Superior temporal gyrus (tissue), 1 donor: ENCODE data around the gene TUFM.
"Not testable (repeated sequence)": the region's sequence is repeated elsewhere in the genome, so short reads cannot be mapped to it uniquely, and the experiment has no call there.

Experiments
- DNase-seq: peaks from one replicate; pipeline ENCODE4 v3.0.0-alpha.2; 2016; ENCODE audit errors: extremely low spot score

TUFM gene

DNA sequence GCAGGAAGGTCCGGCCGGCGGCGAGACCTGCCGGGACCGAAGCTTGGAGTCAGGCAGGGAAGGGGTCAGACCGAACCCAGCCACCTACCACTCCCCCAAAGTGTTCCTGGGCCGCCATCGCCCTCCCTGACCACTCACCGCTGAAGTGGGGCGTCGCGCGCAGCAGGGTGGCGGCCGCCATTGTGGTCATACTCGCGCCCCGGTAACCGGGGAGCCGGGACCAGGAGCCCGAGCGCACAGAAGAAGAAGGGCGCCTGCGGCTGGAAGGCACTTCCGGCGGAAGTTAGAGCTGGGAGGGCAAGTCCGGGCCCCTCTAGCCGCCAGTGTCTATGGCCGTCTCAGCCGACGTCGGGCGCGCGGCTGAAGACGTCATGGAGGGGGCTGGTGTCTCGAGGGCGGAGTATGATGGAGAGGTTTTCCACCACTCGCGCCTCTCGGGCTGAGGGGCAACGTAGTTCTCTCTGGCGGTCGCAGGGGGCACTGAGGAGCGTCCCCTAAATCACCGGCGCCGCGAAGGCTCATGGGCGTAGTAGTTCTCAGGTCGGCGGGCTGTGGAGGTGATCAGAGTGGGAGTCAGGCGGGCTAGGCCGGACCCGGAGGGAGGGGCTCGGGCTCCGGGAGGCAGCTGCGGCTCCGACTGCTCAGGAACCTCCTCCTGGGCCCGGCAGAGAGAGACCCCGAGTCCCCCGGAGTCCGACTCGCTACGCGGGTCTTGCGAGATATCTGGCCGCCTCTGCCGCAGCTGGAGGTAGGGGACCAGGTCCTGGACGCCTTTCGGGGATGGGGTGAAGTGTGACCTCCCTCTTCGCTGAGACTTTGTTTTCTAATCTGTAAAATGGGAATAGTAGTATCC, at the start of gene TUFM:
Gene TUFM, minus strand, starts transcription at position 269 of the 853 bp plus-strand sequence. Its CDS starts 79 bp downstream, at position 190.
- peak; percentile 99 for DNase-seq

DNA sequence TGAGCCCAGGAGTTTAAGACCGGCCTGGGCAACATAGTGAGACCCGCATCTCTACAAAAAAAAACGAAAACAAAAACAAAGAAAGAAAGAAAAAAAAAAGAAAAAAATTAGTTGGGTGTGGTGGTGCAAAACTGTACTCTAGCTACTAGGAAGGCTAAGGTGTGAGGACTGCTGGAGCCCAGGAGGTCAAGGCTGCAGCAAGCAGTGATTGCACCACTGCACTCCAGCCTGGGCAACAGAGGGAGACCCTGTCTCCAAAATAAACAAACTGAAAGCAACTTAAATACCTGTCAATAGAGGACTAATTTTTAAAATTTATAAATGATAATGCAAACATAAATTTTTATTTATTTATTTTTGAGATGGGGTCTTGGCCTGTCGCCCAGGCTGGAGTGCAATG, 49.5 kb upstream of the TUFM start:
- no peak for DNase-seq

DNA sequence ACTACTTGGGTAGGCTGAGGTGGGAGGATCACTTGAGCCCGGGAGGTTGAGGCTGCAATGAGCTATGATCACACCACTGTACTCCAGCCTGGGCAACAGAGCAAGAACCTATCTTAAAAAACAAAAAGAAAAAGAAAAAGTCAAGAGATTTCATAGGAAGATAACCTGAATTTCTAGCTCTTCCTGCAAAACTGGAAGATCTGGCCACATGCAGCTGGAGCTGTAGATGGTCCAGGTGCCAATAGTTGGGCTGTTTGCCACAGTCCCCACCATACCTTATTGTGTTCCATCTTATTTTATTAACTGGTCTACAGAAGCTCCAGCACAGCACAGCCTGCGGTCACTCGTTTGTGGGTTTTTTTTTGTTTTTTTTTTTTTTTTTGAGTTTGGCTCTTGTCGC, 47.1 kb upstream of the TUFM start:
- DNase-seq: no peak

DNA sequence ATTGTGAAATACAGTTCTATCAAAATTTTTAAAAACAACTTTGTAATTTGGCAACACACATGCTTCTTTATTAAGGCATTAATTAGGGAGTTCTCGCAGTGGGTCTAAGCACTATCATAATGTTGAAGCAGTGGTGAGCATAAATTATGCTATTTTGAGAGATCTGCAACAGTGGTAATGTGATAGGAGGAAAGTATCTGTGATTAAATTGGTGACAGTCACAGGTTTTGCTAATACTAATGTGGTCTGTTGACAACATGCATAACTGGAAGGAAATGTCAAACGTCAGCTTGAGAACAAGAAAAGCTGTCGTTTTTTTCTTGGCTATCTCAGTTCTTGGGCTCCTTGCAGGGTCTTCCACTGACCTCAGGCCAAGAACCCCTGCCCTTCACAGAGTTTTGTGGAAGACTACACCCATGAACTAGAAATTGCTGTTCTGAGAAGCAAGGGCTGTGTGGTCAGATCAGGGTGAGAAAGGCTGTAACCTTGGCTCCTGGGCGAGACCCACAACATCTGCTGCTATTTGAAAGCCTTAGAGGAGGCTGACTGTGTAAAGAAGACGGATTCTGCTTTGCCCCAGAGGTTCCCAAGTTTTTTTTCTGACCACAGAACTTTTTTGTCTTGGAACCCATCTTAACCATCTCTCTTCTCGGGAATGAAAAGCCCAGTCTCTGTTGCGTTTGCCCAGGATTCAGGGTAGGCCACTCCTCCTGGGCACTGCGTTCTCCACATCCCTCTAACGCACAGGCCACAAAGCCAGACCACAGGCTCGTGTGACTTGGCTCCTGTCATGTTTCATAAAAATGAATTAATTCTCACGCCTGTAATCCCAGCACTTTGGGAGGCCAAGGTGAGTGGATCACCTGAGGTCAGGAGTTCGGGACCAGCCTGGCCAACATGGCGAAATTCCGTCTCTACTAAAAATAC, 46.1 kb upstream of the TUFM start:
- no peak for DNase-seq

DNA sequence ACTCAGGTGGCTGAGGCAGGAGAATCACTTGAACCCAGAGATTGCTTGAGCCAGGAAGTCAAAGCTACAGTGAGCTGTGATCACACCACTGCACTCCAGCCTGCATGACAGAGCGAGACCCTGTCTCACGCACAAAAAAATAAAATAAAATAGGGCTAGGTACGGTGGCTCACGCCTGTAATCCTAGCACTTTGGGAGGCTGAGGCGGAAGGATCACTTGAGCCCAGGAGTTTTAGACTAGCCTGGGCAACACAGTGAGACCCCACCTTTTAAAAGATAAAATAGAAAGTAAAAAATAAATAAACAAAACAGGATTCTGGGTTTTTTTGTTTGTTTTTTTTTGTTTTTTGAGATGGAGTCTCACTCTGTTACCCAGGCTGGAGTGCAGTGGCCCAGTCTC, 44.2 kb upstream of the TUFM start:
- DNase-seq: not testable (repeated sequence)

DNA sequence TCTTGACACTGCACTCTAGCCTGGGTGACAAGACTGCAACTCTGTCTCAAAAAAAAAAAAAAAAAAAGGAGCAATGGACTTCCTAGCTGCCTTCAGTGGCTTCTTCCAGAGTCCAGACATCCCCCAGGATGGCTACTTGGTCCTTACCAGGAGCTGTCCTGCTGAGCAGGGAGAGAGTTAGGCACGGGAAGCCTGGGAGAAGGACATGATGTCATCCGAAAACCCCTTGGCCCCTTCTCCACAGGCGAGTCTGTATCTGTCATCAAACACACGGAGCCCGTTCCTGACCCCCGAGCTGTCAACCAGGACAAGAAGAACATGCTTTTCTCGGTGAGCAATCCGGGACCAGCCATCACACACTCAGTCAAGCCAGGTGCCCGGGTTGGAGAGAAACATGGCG, 40.8 kb upstream of the TUFM start:
- no peak for DNase-seq

DNA sequence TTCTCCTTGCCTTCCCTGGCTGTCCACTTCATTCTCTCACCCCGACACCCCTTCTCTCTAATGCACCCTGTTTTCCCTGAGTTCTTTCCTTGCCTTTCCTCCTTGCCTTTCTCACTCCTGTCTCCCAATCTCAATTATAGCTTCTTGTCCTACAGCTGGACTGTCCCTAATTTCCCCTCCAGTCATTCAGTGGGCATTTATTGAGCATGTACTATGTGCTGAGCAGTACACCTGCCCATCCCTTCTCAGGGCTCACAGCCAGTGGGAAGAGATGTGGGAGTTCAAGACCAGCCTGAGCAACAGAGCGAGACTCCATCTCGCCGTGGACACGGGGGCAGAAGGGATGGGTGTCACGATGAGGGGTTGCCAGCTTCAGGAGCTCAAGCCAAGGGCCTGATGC, 37.9 kb upstream of the TUFM start:
- DNase-seq: no peak

DNA sequence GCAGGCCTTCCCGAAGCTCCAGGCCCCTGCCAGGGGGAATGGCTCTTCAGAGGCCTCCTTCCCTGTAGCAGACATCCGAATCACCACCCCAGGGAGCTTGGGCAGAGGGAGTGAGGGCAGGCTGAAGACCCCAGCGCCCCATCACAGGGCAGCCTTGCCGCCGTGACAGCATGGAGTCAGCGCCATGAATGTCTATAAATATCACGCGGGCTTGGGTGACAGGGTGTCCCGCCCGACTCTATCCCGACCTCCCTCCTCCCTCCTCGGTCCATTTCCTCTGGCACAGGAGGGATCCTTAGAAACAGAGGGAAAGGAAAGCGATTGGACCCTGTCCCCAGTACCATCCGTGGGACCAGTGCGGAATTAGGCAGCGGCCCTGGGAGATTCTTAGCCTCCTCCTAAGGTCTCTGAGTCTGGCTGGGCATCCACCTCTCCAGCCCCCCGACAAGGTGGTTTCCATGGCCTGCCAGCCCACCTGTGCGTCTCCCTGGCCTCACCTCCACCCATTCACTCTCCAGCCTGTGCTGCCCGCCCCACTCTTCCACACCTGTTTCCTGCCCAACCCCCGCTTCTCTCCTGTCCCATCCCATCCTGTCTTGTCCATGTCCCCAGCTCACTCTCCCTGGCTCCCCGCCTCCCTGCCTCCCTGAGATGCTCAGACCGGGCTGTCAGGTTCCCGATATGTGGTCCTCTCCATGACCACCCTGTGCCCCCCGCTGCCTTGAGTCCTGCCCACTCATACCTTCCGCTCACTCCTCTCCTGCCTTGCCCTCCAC, 37.3 kb upstream of the TUFM start:
- no peak for DNase-seq

DNA sequence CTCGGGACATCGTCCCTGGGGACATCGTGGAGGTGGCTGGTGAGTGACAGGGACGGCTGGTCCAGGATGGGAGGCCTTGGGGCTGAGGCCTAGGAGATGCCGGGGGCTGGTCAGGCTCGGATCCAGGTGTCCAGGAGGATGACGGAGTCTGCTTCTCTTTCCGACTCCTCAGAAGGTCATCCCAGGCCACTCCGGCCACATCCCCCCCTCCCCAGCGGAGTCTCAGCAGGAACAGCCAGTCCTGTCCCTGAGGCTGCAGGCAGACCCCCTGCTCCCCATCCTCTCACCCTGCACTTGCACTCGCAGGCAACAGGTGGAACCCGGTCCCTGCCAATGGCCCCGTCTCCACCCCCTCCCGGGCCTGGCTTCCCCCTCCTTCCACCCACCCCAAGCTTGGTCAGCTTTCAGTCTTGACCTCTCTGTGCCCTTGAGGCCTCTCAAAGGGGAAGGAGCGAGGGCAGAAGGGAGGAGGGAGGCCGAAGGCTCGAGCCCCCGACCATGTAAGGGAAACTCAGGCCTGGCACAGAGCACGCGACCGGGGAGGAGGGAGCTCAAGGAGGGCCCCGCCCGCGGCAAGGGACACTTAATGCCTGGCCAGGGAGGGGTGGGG, 36.5 kb upstream of the TUFM start:
- DNase-seq: no peak

DNA sequence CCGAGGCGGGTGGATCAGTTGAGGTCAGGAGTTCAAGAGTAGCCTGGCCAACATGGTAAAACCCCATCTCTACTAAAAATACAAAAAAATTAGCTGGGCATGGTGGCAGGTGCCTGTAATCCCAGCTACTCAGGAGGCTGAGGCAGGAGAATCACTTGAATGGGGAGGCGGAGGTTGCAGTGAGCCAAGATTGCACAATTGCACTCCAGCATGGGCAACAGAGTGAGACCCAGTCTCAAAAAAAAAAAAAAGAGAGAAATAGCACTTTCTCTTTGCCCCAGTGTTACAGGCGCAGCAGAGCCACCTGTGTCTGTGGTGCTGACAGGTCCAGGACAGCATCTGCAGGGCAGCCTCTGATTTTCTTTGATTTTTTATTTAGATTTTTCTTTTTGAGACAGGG, 35.4 kb upstream of the TUFM start:
- DNase-seq: not testable (repeated sequence)

DNA sequence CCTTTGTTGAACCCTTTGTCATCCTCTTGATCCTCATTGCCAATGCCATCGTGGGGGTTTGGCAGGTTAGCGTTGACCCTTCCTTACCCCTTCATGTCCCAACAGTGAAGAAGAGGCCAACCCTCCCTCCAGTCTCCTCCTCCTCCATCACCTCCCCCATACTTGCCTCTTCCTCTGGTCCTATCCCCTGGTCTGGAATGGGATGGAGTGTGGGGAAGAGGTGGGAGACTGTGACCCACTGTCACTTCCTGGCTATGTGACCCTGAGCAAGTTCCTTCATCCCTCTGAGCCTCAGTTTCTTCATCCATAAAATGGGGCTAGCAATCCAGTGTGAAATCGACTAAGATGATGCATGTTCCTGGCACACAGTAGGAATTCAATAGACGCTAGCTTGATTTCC, 34.8 kb upstream of the TUFM start:
- no peak for DNase-seq

DNA sequence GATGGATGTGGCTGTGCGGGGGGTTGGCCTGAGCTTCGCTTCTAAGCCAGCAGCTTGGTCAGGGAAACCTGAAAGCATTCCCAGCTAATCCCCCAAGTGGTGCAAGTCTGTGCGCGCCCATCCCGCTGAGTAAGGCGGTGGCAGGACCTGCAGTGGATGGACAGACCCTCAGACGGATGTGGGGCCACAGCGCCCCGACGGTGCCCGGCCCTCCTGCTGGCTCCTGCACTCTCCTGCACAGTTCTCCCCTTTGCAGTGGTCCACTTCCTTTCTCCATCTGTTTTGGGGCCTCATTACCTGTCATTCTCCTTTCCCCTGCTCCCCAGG, 34.4 kb upstream of the TUFM start:
- DNase-seq: no peak

DNA sequence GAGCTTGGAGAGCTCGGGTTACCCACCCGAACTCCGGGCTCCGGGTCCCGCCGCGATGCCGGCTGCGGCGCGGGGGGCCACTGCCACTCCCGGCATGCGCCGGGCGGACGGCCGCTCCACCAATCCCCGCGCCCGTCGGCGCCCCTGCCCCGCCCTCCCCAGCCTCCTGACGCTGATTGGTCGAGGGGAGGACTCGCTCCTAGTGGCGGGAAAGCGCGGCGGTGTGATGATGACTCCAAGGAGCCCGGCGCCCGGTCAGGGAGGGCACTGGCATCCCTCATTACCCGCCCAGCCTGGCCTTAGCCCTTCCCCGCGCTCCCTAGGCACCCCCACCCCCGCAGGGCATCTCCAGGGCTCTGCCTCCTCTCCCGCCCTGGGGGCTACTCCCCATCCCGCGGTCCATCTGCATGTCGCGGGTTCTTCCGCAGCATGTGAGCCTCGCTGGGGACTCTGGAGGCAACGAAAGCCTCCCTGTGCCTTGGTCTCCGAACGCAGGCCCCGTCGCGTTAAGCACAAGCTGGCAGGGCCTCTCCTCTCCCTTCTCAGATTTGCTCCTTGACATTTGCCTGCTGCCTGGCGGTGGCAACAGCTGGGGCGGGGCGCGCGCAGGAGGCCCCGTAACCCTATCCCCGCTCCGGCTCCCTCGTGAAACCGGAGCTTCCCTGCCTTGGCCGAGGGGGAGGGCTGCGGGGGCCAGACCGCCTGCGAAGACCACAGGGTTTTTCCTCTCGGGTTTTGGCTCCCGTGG, 33.9 kb upstream of the TUFM start:
- peak; percentile 83 for DNase-seq

DNA sequence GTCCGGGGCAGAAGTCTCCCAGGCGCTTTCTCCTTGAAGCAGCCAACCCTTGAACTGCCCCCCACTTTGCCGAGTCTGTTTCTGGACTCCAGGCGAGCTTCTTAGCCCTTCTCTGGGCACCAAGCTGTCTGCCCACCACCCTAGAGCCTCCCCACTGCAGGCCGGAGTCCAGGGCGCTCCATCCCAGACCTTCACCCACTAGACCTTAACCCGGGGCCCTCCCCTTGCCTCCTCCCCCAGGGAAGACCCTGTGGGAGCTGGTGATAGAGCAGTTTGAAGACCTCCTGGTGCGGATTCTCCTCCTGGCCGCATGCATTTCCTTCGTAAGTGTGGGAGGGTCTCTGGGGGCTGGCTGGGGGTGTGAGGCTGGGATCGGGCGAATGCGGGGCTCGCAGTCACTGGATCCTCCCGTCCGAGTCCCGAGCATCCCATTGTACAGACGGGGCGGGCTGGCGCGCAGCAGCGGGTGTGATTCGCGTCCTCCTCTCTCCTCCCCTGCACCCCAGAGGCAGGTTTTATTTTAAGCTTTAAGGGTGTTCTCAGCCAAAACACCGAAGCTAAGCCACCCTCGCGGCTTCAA, 33.2 kb upstream of the TUFM start:
- no peak for DNase-seq

DNA sequence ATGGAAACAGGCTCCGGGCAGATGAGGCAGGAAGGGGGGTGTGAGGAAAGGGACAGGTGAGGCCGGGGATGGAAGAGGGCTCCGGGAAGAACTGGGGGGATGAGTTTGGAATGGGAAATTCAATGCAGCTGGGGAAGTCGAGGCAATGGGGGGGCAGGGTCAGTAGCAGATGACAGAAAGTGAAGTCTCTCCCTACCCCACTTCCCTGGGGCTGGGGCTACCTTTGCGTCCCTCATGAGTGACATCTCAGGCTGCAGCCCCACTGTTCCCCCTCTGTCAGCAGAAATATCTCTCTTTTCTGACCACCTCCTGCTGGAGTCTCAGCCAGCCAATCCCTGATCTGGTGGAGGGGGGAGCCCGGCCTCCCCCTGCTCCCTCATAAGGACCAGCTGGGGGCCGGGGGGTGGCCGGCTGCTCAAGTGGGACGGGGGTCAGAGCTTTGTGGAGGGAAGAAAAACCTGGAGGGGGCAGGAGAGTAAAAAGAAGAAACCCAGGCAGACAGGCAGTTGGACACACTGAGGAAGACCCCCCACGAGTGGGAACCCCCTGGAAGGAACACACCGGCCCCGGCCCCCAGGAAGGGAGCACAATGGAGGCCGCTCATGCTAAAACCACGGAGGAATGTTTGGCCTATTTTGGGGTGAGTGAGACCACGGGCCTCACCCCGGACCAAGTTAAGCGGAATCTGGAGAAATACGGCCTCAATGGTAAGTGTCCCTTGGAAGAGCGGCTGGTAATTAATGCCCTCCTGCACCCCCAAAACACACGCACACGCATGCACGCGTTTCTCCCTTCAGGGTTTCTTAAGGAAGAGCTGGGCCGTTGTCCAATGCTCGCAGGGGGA, 32.2 kb upstream of the TUFM start, which contains the start of gene ATP2A1:
Gene ATP2A1, plus strand, starts transcription at position 406 of the 844 bp plus-strand sequence. Its CDS starts 184 bp downstream, at position 590.
- DNase-seq: no peak

DNA sequence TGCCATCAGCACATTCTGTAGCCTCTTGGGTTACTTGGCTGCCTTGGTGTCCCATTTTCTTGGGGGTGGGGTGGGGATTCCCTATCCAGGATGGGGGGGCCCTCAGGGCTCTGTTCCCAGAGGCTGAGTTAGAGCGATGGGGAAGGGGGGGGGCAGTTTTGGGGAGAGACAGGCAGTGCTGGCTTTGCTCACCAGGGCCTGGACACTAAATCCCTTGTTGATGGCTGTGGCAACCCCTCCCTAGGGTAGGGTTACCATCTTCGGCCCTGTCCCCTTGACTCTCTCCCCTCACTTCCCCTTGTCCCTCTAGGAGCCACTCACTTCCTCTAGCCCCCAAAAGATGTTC, 31.5 kb upstream of the TUFM start:
- no peak for DNase-seq

DNA sequence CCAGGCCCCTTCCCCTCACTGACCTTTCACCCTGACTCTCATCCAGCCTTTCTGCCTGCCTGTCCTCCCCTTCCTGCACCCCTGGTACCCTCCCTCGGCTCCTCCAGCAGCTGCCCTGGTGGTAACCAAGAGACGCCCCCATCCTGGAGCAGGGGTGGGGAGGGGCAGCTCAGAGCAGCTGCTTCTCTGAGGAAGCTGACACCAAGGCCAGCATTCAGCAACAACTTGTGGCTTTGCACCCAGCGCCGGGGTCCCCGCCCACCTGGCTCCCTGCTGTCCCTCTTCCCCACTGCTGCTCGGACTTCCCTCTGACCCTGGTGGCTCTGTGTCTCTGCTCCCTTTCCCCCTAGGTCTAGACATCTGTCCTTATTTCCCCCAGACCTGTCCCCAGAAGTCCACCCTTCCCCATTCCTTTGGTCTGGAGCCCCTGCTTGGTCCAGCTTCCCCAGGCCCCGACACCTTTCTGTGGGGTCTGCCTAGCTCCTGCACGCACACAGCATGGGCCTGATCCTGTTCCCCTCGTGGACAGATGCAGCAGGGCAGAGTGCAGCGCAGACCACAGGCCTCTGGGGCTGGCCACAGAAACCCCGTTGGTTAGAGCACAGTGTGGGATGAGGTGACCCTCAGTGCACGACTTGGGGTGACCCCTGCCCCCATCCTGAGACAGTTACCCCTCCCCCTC, 31.0 kb upstream of the TUFM start:
- DNase-seq: no peak

DNA sequence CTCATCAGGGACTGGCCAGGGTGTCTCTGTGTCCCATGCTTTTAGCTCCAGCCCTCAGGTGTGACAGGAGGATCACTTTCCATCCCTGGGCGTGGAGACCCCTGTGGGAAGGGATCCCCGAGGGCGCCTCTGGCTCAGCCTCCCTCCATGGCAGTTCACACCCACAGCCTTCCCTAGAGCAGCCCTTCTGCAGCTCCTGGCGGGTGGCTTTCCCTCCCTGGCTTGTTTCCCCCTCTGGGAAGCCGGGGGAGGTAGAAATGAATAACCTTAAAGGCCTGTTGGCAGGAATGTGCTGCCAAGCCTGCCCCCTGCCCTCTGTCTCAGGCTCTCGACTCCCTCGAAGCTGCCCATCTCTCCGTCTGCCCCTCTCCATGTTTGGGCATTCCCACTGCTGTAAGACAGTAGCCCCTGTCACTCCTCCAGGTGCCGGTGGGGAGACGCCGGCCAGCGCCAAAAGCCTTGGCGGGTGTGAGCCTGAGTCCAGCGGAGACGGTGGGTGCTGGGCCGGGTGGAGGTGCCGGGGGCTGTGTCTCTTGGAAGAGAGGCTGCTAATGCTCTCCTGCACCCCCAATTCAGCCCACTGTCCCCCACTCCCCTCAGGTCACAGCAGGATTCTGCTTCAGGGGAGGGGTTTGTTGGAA, 30.0 kb upstream of the TUFM start:
- DNase-seq: no peak
